B cell (primary cell): ENCODE data around the gene DPYD. TPM values are rescaled to one million over a fixed set of nuclear protein-coding genes. Genes with fewer than 3 reads are reported as not detected.

Source experiments
- ATAC-seq: fragments of 200-7000 bp; cut with Tn5 transposase; one replicate; pipeline ENCODE4 v1.10.0; 2021; ENCODE audit warnings: low read depth, mild to moderate bottlenecking, moderate number of reproducible peaks, moderate library complexity
- CTCF ChIA-PET: fragments of 350-600 bp; sonication (Branson Sonifier 250); formaldehyde crosslinking; loops from one replicate; lab custom pipeline; 2021; ENCODE audit warnings: antibody characterized with exemption, inconsistent platforms; lab: Charles Lee
- POLR2A ChIA-PET: fragments of 350-600 bp; sonication (Branson Sonifier 250); formaldehyde crosslinking; loops from one replicate; lab custom pipeline; 2021; ENCODE audit warnings: antibody characterized with exemption; lab: Charles Lee
- DNase-seq: peaks from one replicate; pipeline ENCODE4 v3.0.0; 2013
- H2AFZ ChIP-seq: 2 replicates; pipeline ENCODE4 v1.6.1; 2012; ENCODE audit warnings: mild to moderate bottlenecking, low read depth, low read length; ENCODE audit not compliant: insufficient read depth, poor library complexity, severe bottlenecking
- H3K27ac ChIP-seq, 2 donors: 1 replicate in 1 of 2; 2 replicates in 1 of 2; pipeline ENCODE4 v1.5.1; 2012 to 2013; ENCODE audit warnings: low read length in 2 of 2, mild to moderate bottlenecking in 2 of 2, moderate library complexity in 1 of 2
- H3K27me3 ChIP-seq, 4 experiments: fragments of 200-600 bp in 1 of 4; sonication (generic) in 1 of 4; replicated peaks in 1 of 4; 1 replicate in 2 of 4; 2 replicates in 2 of 4; pipeline versions ENCODE4 v1.6.1 to v1.7.0; 2013 to 2016; ENCODE audit warnings: low read length in 3 of 4, mild to moderate bottlenecking in 2 of 4, mixed read lengths in 1 of 4, moderate library complexity in 1 of 4; ENCODE audit not compliant: insufficient read depth in 4 of 4, control insufficient read depth in 3 of 4; ENCODE audit errors: control extremely low read depth in 1 of 4
- H3K36me3 ChIP-seq, 2 experiments: replicated peaks in 1 of 2; 1 replicate in 1 of 2; 2 replicates in 1 of 2; pipeline versions ENCODE4 v1.6.1 to v1.7.1; 2013; ENCODE audit warnings: low read length in 1 of 2; ENCODE audit not compliant: insufficient read depth in 2 of 2, control insufficient read depth in 1 of 2; ENCODE audit errors: control extremely low read depth in 1 of 2, extremely low read depth in 1 of 2
- H3K4me1 ChIP-seq, 2 donors: fragments of 200-600 bp in 1 of 2; sonication (generic) in 1 of 2; 1 replicate in 1 of 2; 2 replicates in 1 of 2; pipeline versions ENCODE4 v1.5.1 to v1.6.1; 2013 to 2017; ENCODE audit warnings: low read length in 2 of 2; ENCODE audit not compliant: control insufficient read depth in 2 of 2, insufficient read depth in 2 of 2
- H3K4me2 ChIP-seq: replicated peaks from 2 replicates; pipeline ENCODE3; 2012; ENCODE audit warnings: mild to moderate bottlenecking, low read depth, low read length; ENCODE audit not compliant: poor library complexity, severe bottlenecking
- H3K4me3 ChIP-seq, 5 experiments: fragments of 200-600 bp in 1 of 5; sonication (generic) in 1 of 5; 1 replicate in 3 of 5; 2 replicates in 2 of 5; pipeline versions ENCODE4 v1.5.1 to v1.7.0; 2011 to 2016; ENCODE audit warnings: low read length in 4 of 5, mild to moderate bottlenecking in 4 of 5, low read depth in 2 of 5, control low read depth in 1 of 5, moderate library complexity in 1 of 5; ENCODE audit not compliant: insufficient read depth in 1 of 5; ENCODE audit errors: control extremely low read depth in 1 of 5, extremely low read depth in 1 of 5
- H3K79me2 ChIP-seq: fragments of 200-600 bp; sonication (generic); one replicate; pipeline ENCODE4 v1.6.0; 2016; ENCODE audit warnings: low read length; ENCODE audit not compliant: control insufficient read depth, insufficient read depth
- H3K9ac ChIP-seq: fragments of 200-600 bp; sonication (generic); 2 replicates; pipeline ENCODE4 v1.6.1; 2017; ENCODE audit warnings: mild to moderate bottlenecking, low read length, moderate library complexity
- H3K9me3 ChIP-seq, 3 donors: one replicate each; pipeline versions ENCODE4 v1.6.1 to v1.7.1; 2013; ENCODE audit warnings: low read length in 2 of 3; ENCODE audit not compliant: control insufficient read depth in 2 of 3, insufficient read depth in 1 of 3; ENCODE audit errors: control extremely low read depth in 1 of 3
- H4K20me1 ChIP-seq: 2 replicates; pipeline ENCODE4 v1.6.0; 2012; ENCODE audit warnings: mild to moderate bottlenecking, low read length; ENCODE audit not compliant: insufficient read depth, control insufficient read depth, poor library complexity, severe bottlenecking
- H3K27ac Mint-ChIP-seq: one replicate; pipeline ENCODE4 v1.8.0; 2021; ENCODE audit warnings: mixed read lengths
- H3K27me3 Mint-ChIP-seq: one replicate; pipeline ENCODE4 v1.8.0; 2021; ENCODE audit warnings: mixed read lengths
- H3K4me1 Mint-ChIP-seq: one replicate; pipeline ENCODE4 v1.8.0; 2021; ENCODE audit warnings: mixed read lengths
- H3K4me3 Mint-ChIP-seq: one replicate; pipeline ENCODE4 v1.8.0; 2021; ENCODE audit warnings: mixed read lengths
- H3K9me3 Mint-ChIP-seq: one replicate; pipeline ENCODE4 v1.8.0; 2022; ENCODE audit warnings: mixed read lengths; ENCODE audit not compliant: insufficient read depth
- CTCF ChIP-seq: fragments of 200-600 bp; IDR thresholded peaks from one replicate; pipeline ENCODE4 v1.8.0; 2022; ENCODE audit warnings: antibody characterized with exemption, mild to moderate bottlenecking
- EZH2 ChIP-seq: IDR thresholded peaks from 2 replicates; pipeline ENCODE4 v1.6.1; 2012; ENCODE audit warnings: borderline replicate concordance, low read depth, mild to moderate bottlenecking, moderate library complexity, low read length; ENCODE audit not compliant: insufficient read depth, poor library complexity, severe bottlenecking
- WGBS: methylation state at CpG from one replicate; pipeline ENCODE4 v1.1.5; 2013; ENCODE audit warnings: missing lambda C conversion rate; ENCODE audit not compliant: insufficient coverage; 5-methylcytosine and 5-hydroxymethylcytosine counted together
- intact Hi-C: fragments of 100-400 bp; cut with micrococcal nuclease; formaldehyde crosslinking; loops from one replicate; pipeline ENCODE4 v1.10.0; 2022
- polyA plus RNA-seq: library from polyadenylated mRNA; depleted of rRNA; stranded (reverse); fragments of >200 nt; gene quantifications from 2 replicates; pipeline ENCODE4 v1.2.3, GENCODE V29; 2012
- total RNA-seq, 2 donors: library from RNA; stranded (reverse); fragments of 120-200 nt in 1 of 2; gene quantifications; 1 replicate in 1 of 2; 2 replicates in 1 of 2; pipeline versions ENCODE4 v1.2.3 to v1.2.4, GENCODE V29; 2013 to 2022

DPYD gene
- total and polyA plus RNA-seq, 2 donors (not counting 1 experiment from before 2014, with no cell fraction given) = 4.2 to 19.0 TPM

- TF ChIP-seq EZH2 (no peak), CTCF (no peak)
- Histone ChIP-seq H3K4me2 (no peak overlapping the region), H4K20me1 (no peaks in the 10 kb centered on the region), H2AFZ (no peak overlapping the region), H3K36me3 (peaks cover 0 to 1% of the 10 kb centered on the region in 2 experiments), H3K9me3 (no peaks in the 10 kb centered on the region), H3K4me1 (no peaks in the 10 kb centered on the region), H3K9ac (no peak overlapping the region), H3K79me2 (no peaks in the 10 kb centered on the region), H3K4me3 (no peak overlapping the region), H3K27me3 (no peaks in the 10 kb centered on the region), H3K27ac (no peak overlapping the region)
- DNase-seq (no peak), ATAC-seq (no peak)
- Mint-ChIP-seq H3K4me3 (no peak overlapping the region), H3K27ac (no peak overlapping the region), H3K4me1 (no peaks in the 10 kb centered on the region), H3K9me3 (no peaks in the 10 kb centered on the region), H3K27me3 (no peaks in the 10 kb centered on the region)
- ChIA-PET POLR2A (no interaction called here), CTCF (no interaction called here)
- intact Hi-C loops = no loop called here
- no CpG with 5 or more reads among the region's 3 CpGs for WGBS
These were observed 829.6 kb downstream of the DPYD start for GRCh38 chr1:97091263-97091662.

- H3K4me2 ChIP-seq = no peak overlapping the region
- WGBS = no CpG with 5 or more reads among the region's 3 CpGs
- H3K9ac ChIP-seq = no peak overlapping the region
- ATAC-seq (no peak), DNase-seq (no peak)
- no peak overlapping the region for H2AFZ ChIP-seq
- Mint-ChIP-seq H3K4me3 (no peak overlapping the region), H3K27ac (no peak overlapping the region), H3K27me3 (no peaks in the 10 kb centered on the region), H3K4me1 (no peaks in the 10 kb centered on the region), H3K9me3 (no peaks in the 10 kb centered on the region)
- no peak overlapping the region for H3K27ac ChIP-seq
- no peaks in the 10 kb centered on the region for H3K4me1 ChIP-seq
- TF ChIP-seq EZH2 (no peak), CTCF (no peak)
- ChIA-PET POLR2A (no interaction called here), CTCF (no interaction called here)
- H4K20me1 ChIP-seq = no peaks in the 10 kb centered on the region
- no peaks in the 10 kb centered on the region for H3K79me2 ChIP-seq
- H3K36me3 ChIP-seq = peaks cover 0 to 1% of the 10 kb centered on the region in 2 experiments
- intact Hi-C loops = no loop called here
- H3K9me3 ChIP-seq = no peaks in the 10 kb centered on the region
- no peaks in the 10 kb centered on the region for H3K27me3 ChIP-seq
- no peak overlapping the region for H3K4me3 ChIP-seq
These were observed 830.1 kb downstream of the DPYD start for GRCh38 chr1:97090725-97091124.
